ENCODE data around the gene GLIPR1L1.
A peak's percentile ranks its signal among the peaks of the same experiment; 100 is the strongest.

The GLIPR1L1 gene

DNA sequence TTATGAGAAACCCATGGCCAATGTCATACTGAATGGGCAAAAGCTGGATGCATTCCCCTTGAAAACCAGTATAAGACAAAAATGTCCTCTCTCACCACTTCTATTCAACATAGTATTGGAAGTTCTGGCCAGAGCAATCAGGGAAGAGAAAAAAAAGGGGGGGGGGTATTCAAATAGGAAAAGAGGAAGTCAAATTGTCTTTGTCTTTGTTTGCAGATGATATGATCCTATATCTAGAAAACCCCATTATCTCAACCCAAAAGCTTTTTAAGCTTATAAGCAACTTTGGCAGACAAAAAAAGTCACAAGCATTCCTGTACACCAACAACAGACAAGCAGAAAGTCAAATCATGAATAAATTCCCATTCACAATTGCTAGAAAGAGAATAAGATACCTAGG, 19.5 kb downstream of the GLIPR1L1 start:
- no peak for DNase-seq

DNA sequence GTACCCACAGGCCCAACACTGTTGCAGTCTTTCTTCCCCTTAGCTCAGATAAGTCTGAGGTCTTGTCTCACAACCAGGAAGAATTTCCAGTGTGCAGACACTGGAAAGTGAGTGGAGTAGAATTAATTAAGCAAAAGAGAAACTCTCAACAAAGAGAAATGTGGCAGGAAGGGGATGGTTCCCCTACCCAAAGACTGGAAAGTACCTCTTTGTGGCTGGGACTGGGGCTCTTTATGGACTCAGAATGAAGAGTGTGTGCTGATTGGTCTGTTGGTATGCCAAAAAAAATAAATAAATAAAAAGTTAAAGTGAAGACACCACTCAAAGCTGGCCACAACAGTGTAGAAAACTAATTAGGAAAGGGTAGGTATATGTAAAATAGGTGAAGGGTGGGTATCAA, 26.4 kb downstream of the GLIPR1L1 start:
- no peak for DNase-seq

DNA sequence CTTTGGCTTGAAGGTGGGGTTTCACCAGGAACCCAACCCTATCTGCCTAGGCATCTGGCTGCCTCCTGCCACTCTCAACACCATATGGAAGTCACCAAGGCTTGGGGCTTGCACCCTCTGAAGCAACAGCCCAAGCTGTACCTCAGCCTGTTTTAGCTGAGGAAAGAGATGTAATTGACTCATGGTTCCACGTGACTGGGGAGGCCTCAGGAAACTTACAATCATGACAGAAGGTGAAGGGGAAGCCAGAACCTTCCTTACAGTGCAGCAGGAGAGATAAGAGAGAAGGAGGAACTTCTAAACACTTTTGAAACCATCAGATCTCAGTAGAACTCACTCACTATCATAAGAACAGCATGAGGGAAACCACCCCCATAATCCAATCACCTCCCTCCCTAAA, 26.9 kb downstream of the GLIPR1L1 start:
- no peak for DNase-seq

DNA sequence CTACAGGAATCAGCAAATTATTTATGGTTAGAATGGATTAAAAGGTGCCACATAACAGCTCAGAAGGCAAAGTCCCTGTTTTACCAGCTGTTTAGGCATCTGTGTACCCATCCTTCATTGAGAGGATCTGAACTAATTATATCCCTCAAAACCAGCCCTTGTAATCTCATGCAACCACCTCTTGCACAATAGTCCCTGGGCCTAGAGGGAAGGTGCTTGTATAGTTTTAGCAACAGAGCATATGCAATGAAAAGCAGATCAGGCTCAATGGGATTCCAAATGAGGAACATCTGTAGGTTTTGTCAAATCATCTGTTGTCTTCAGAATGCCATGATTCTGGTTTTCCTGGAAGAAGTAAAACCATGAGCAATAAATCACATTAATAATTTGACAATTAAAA, 30.4 kb downstream of the GLIPR1L1 start:
- DNase-seq: peak; percentile 73

DNA sequence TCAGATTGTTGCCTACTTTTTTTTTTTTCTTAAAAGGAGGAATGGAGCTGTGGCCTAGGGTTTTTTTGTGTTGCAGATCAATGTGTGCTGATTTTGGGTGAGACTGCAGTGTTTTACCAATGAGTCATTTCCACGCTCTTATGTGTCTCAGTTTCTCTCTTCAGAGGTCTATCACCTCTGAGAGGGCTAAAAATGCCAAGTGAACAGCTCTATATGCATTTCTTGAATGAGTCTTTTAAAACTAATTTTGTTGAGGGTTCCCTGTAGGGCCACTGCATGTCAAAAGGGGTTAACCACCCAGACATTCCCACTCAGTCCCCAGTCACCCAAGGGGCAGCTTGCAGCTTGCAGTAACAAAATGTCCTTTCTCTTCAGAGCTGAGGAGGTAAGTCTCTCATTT, 32.2 kb downstream of the GLIPR1L1 start:
- peak; percentile 15 for DNase-seq

DNA sequence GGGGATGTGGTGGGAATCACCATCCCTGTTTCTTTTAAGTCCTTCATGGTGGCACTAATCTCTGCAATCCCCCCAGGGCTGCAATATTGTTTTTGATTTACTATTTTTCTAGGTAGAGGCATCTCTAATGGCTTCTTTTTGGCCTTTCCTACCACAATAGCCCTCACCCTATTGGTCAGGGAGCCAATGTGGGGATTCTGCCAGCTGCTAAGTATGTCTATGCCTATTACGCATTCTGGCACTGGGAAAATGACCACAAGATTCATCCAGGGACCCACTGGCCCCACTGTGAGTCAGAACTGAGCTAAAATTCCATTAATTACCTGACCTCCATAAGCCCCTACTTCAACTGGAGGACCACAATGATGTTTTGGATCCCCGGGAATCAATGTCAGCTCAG, 40.5 kb downstream of the GLIPR1L1 start:
- no peak for DNase-seq

DNA sequence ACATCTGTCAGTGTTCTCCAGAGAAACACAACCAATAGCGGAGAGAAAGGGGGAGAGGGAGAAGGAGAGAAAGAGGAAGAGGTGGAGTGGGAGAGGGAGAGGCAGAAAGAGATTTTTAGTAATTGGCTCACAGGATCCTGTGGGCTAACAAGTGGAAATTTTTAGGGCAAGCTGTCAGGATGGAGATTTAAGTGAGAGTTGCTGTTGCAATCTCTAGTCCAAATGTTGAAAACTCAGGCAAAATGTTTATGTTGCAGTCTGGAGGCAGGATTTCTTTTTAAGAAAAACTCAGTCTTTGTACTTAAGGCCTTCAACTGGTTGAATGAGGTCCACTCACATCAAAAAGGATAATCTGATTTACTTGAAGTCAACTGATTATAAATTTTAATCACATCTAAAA, 43.9 kb downstream of the GLIPR1L1 start:
- DNase-seq: peak; percentile 16

DNA sequence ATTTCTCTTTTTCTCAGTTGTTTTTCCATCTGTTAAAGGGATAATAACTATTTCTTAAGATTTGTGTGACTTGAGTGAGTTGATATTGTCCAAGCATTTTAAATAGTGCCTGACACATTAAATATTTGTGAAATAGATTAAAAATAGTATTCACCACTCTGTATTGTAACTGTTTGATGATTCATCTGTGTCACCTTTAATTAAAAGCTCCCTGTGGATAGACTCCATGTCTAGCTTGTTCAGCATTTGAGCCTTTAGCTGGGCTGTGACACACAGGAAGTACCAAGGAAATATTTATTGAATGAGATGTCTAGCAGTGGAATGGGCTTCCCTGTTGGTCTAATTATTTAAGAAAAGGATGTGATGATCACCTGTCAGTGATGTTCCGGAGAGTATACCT, 54.6 kb downstream of the GLIPR1L1 start:
- DNase-seq: peak; percentile 72

DNA sequence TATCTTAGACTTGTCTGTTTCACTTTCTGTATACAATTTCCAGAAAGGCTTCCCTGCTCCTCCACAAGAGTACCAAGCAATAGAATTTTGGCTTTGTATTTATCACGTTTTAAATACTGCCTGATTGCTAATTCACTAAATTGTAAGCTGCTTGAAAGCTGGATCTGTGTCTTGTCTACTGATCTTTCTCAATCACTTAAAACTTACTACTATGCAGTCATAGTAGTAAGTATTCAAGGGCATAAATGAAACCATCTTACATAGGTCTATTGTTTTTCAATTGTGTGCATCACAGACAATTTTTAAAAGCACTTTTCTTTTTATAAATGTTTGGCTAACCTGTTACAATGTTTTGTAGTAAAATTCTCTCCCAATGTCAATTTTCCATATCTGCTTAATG, 55.2 kb downstream of the GLIPR1L1 start:
- no peak for DNase-seq

DNA sequence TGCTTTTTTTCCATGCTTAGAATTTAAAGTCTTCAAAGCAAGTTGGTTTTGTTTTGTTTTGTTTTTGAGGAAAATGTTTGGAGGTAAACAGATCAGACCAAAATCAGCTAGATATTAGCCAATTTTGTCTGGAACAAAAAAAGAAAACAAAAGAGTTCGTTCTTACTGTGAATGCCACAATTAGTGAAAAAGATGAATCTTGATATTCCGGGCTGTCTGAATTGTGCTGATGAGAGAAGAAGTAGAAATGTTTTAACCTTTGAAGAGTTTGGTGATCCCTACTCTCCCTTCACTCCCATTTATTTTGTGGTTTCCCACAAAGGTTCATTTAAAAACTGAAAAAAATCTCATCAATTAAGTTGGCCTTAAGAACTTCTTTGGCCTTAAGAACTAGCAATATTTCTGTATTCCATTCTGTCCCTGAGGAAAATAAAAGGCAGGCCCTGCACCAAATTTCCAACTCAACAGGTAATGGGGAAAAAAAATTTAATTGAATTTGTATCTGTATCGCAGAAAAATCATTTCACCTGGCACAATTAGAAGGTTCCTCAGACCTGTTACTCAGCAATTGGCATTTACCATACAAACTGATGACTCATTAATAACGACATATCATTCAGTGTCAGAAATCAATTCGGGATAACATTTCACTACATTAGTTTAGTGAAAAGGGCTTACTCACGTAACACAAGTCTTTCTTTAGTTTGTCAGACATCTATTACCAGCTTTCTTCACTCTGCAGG, 55.9 kb downstream of the GLIPR1L1 start:
- DNase-seq: no peak

DNA sequence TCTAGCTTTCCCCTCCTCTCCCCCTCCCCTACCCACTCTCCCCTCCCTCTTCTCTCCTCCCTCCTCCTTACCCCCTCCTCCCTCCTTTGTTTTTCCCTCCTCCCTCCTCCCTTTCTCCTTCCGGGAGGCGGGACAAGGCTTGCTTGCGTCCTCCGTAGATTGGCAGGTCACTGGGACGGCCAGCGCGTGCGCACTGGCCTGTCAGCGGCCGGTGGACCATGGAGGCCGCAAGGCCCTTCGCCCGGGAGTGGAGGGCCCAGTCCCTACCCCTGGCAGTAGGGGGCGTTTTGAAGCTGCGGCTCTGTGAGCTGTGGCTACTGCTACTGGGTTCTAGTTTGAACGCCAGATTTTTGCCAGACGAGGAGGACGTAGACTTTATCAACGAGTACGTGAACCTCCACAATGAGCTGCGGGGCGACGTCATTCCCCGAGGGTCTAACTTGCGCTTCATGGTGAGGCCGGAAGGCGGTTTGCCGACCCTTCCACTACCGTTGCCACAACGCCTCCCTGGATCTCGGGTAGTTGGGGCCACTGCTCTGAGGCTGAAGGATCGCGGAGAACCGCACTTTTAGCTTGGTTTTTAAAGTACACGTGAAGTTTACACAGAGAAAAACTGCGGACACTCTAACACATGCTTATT, 56.5 kb downstream of the GLIPR1L1 start, which contains the start of gene GLIPR1L2:
Gene GLIPR1L2, plus strand, starts transcription at position 191 of the 640 bp plus-strand sequence. Its CDS starts 28 bp downstream, at position 219.
- peak; percentile 97 for DNase-seq

DNA sequence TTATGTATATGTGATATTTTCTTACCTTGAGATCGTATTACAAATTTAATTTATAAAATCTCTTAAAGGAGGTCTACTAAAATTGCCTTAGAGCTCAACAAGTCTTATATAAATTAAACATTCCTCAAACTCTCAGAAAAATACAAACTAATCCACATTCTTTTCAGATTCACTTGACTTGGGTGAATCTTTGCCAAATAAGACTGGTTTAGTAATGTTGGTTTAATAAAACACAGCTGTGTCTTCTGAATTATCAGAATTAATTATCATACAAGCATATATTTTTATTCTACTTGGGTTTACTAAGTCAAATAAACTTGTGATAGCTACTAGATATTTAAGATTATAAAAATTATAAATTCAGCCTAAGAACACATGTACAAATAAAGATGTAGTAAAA, 69.8 kb downstream of the GLIPR1L1 start:
- no peak for DNase-seq

DNA sequence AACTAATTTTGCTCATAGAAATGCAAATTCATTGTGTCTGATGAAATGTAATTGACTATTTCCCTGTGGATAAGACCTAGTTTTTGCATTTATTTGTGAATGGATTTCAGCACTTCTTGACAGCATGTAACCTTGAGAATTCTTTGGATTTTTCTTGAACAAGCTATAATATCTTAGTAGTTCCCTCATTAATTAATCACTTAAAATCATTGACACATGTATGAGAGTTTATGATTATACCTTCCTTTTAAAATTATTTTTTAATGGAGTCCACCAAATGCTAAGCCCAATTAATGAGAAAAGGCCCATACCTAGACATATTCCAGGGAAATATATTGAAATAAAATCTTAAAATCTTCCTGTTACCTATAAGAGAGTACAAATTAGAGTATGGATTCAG, 73.2 kb downstream of the GLIPR1L1 start:
- no peak for DNase-seq

DNA sequence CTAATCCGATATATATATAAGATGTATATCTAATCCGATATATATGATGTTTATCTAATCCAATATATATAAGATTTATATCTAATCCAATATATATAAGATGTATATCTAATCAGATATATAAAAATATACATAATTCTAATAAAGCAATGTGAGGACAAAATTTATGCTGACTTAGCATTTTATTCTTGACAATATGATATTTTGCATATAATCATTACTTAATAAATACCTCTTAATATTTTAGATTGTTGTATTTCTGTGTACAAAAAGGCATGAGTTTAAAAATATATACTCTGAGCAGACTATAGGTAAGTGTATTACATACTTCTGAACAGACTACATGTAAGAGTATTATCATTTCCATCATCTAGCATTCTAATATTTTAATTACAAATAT, 75.4 kb downstream of the GLIPR1L1 start:
- no peak for DNase-seq

DNA sequence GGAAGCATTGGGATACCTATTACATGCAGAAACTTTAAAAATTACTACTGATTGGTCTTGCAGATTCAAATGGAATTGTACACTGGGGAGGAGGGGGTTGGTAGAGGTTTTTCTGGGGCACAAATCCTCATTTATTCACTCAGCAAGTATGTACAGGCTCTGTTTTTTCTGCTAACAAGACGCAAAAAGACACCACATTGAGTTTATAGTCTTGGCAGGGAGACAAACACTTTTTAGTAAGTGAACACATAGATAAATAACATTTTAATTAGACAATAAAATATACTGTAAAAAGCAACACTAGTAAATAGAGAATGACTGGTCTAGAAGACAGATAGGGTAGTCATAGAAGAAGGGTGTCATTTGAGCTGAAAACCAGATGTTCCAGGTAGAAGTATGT, 80.2 kb downstream of the GLIPR1L1 start:
- DNase-seq: peak; percentile 44

DNA sequence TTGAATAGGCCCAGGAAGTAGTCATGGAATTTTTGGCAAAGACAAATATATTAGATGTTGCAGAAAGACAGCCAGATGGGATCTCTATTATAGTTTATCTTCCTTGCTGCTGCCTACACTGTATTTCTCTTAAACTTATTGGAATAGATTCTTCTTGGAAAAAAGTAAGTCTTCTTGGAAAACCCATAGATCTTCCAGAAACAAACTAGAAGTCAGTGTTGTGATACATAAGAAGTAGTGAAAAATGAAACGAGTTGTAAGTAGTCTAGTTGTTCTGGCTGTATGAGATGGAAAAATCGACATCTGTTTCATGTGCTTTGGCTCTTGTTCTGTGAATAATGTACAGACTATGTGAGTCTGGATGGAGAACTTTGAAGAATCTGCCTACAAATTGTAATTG, 85.4 kb downstream of the GLIPR1L1 start:
- DNase-seq: no peak
